Lung (tissue), 12 donors: ENCODE data around the gene NAGK. TPM values are rescaled to one million over a fixed set of nuclear protein-coding genes. Genes with fewer than 3 reads are reported as not detected.

ENCODE experiments used
- ATAC-seq: fragments of 200-7000 bp; cut with Tn5 transposase; one replicate; pipeline ENCODE4 v1.9.1; 2020; ENCODE audit warnings: moderate number of reproducible peaks; ENCODE audit not compliant: insufficient read depth, low FRiP score
- DNase-seq, 3 donors: peaks; one replicate each; pipeline ENCODE4 v3.0.0-alpha.2; 2013 to 2017
- H3K27ac ChIP-seq, 2 donors: one replicate each; pipeline ENCODE4 v1.5.1; 2013; ENCODE audit warnings: mild to moderate bottlenecking in 2 of 2, moderate library complexity in 2 of 2, control low read depth in 1 of 2, inconsistent platforms in 1 of 2, low read depth in 1 of 2, low read length in 1 of 2
- H3K27me3 ChIP-seq, 3 donors: one replicate each; pipeline ENCODE4 v1.5.1; 2013; ENCODE audit warnings: low read length in 2 of 3; ENCODE audit not compliant: control insufficient read depth in 3 of 3, insufficient read depth in 3 of 3
- H3K36me3 ChIP-seq, 4 donors: one replicate each; pipeline ENCODE4 v1.5.1; 2013; ENCODE audit warnings: low read length in 4 of 4, mild to moderate bottlenecking in 1 of 4, moderate library complexity in 1 of 4; ENCODE audit not compliant: control insufficient read depth in 4 of 4, insufficient read depth in 4 of 4
- H3K4me1 ChIP-seq, 5 donors: one replicate each; pipeline ENCODE4 v1.5.1; 2013; ENCODE audit warnings: low read length in 5 of 5, mild to moderate bottlenecking in 2 of 5, moderate library complexity in 1 of 5; ENCODE audit not compliant: control insufficient read depth in 5 of 5, insufficient read depth in 5 of 5
- H3K4me3 ChIP-seq: one replicate; pipeline ENCODE4 v1.5.1; 2013; ENCODE audit warnings: mild to moderate bottlenecking, control low read depth, moderate library complexity
- H3K9ac ChIP-seq, 2 donors: one replicate each; pipeline ENCODE4 v1.5.1; 2013; ENCODE audit warnings: low read length in 2 of 2, control low read depth in 1 of 2; ENCODE audit not compliant: insufficient read depth in 1 of 2
- H3K9me3 ChIP-seq, 4 donors: one replicate each; pipeline ENCODE4 v1.5.1; 2013; ENCODE audit warnings: low read length in 3 of 4, mild to moderate bottlenecking in 1 of 4, moderate library complexity in 1 of 4; ENCODE audit not compliant: control insufficient read depth in 4 of 4, insufficient read depth in 3 of 4
- CTCF ChIP-seq: IDR thresholded peaks from 2 replicates; pipeline ENCODE4 v1.5.1; 2012; ENCODE audit warnings: mild to moderate bottlenecking; ENCODE audit errors: control extremely low read depth, extremely low read depth
- WGBS, 2 donors: extraction: QIAGEN DNeasy Blood & Tissue Kit; methylation state at CpG; one replicate each; pipeline ENCODE4 v1.1.7; 2013; 5-methylcytosine and 5-hydroxymethylcytosine counted together
- polyA plus RNA-seq, 2 donors: library from polyadenylated mRNA; stranded (reverse); fragments of 200-250 nt; gene quantifications; one replicate each; pipeline ENCODE4 v1.2.1, GENCODE V29; 2013
- total RNA-seq, 2 donors: library from RNA; depleted of rRNA in 1 of 2; stranded (reverse); fragments of >200 nt in 1 of 2; gene quantifications; one replicate each; pipeline ENCODE4 v1.2.1, GENCODE V29; 2014 to 2021
- donor health status: control.
- donor health status: control.
- donor health status: Bipolar disorder and iron deficiency.
- donor health status: healthy.
- donor health status: DM: yes; HTN: yes; CAD: no.

Gene NAGK
- total and polyA plus RNA-seq, 4 donors, result 48.2 to 162 (median 133) TPM

GRCh38 chr2:71060211-71060610 lies 8.2 kb upstream of the NAGK start:
- DNase-seq (no peak), ATAC-seq (no peak)
- no peak overlapping the region for H3K9ac ChIP-seq
- no peak overlapping the region for H3K4me3 ChIP-seq
- H3K36me3 ChIP-seq, result no peaks in the 10 kb centered on the region
- H3K27ac ChIP-seq, result no peak overlapping the region
- 82 to 93% methylated on average over 2 of the region's 2 CpGs for WGBS, 2 donors
- TF ChIP-seq CTCF, result no peak
- no peaks in the 10 kb centered on the region for H3K4me1 ChIP-seq
- H3K9me3 ChIP-seq, result no peaks in the 10 kb centered on the region
- peaks cover 0 to 7% (median 0%) of the 10 kb centered on the region in 3 donors for H3K27me3 ChIP-seq

- WGBS, 2 donors, result 72 to 87% methylated on average over 3 of the region's 3 CpGs
- Histone ChIP-seq H3K4me3 (no peak overlapping the region), H3K27me3 (peaks cover 0 to 4% (median 0%) of the 10 kb centered on the region in 3 donors), H3K4me1 (no peaks in the 10 kb centered on the region), H3K36me3 (no peaks in the 10 kb centered on the region), H3K27ac (no peak overlapping the region), H3K9ac (no peak overlapping the region), H3K9me3 (no peaks in the 10 kb centered on the region)
- no peak for ATAC-seq
- no peak for DNase-seq
- no peak for TF ChIP-seq CTCF
Observed at GRCh38 chr2:71060871-71061270, 7.6 kb upstream of the NAGK start.

GRCh38 chr2:71063216-71063615 lies 5.2 kb upstream of the NAGK start:
- no peak for TF ChIP-seq CTCF
- no peak for DNase-seq
- Histone ChIP-seq H3K27me3 (peaks cover 0 to 4% (median 0%) of the 10 kb centered on the region in 3 donors), H3K36me3 (peaks cover 0 to 3% (median 0%) of the 10 kb centered on the region in 4 donors), H3K4me1 (peaks cover 0 to 5% (median 0%) of the 10 kb centered on the region in 5 donors), H3K9ac (no peak overlapping the region), H3K4me3 (no peak overlapping the region), H3K9me3 (no peaks in the 10 kb centered on the region), H3K27ac (no peak overlapping the region)
- WGBS, 2 donors, result 55 to 63% methylated on average over 1 of the region's 1 CpG
- ATAC-seq, result no peak

GRCh38 chr2:71064110-71064611 lies 4.3 kb upstream of the NAGK start:
- 51 to 55% methylated on average over 9 of the region's 9 CpGs for WGBS, 2 donors
- DNase-seq (no peak), ATAC-seq (no peak)
- Histone ChIP-seq H3K9ac (no peak overlapping the region), H3K9me3 (no peaks in the 10 kb centered on the region), H3K27ac (peak overlapping the region in 1 of 2 donors; percentile 44), H3K4me3 (no peak overlapping the region), H3K4me1 (peaks cover 0 to 6% (median under 1%) of the 10 kb centered on the region in 5 donors), H3K27me3 (peaks cover 0 to 4% (median 0%) of the 10 kb centered on the region in 3 donors), H3K36me3 (peaks cover 0 to 4% (median 0%) of the 10 kb centered on the region in 4 donors)
- TF ChIP-seq CTCF, result no peak
